CD4-positive, alpha-beta T cell treated with Interleukin-15 for 1 hour (primary cell): ENCODE data around the gene GMDS.

Experiments
- DNase-seq: peaks from one replicate; pipeline ENCODE4 v3.0.0-alpha.2; 2020

GMDS gene

GRCh38 chr6:2033544-2033943, 211.9 kb downstream of the GMDS start:
- DNase-seq: no peak

- no peak for DNase-seq
These were observed 214.6 kb downstream of the GMDS start for GRCh38 chr6:2030682-2031244.

GRCh38 chr6:2029952-2030351, 215.5 kb downstream of the GMDS start:
- no peak for DNase-seq

GRCh38 chr6:2029130-2029794, 216.1 kb downstream of the GMDS start:
- DNase-seq: no peak

- no peak for DNase-seq
These were observed 216.9 kb downstream of the GMDS start for GRCh38 chr6:2028457-2029038.

- DNase-seq: no peak
These were observed 219.3 kb downstream of the GMDS start for GRCh38 chr6:2026133-2026532.

- DNase-seq: no peak
These were observed 223.7 kb downstream of the GMDS start for GRCh38 chr6:2021713-2022125.

- no peak for DNase-seq
These were observed 224.5 kb downstream of the GMDS start for GRCh38 chr6:2020909-2021308.

- DNase-seq: no peak
These were observed 226.4 kb downstream of the GMDS start for GRCh38 chr6:2019051-2019450.

- no peak for DNase-seq
These were observed 229.4 kb downstream of the GMDS start for GRCh38 chr6:2016040-2016439.

- no peak for DNase-seq
These were observed 236.9 kb downstream of the GMDS start for GRCh38 chr6:2008383-2008976.

- no peak for DNase-seq
These were observed 238.2 kb downstream of the GMDS start for GRCh38 chr6:2007165-2007564.

- DNase-seq: no peak
These were observed 240.5 kb downstream of the GMDS start for GRCh38 chr6:2004888-2005287.

- DNase-seq: no peak
These were observed 244.4 kb downstream of the GMDS start for GRCh38 chr6:2000962-2001361.

- no peak for DNase-seq
These were observed 247.7 kb downstream of the GMDS start for GRCh38 chr6:1997702-1998101.

- DNase-seq: no peak
These were observed 249.8 kb downstream of the GMDS start for GRCh38 chr6:1995636-1996035.

- no peak for DNase-seq
These were observed 252.4 kb downstream of the GMDS start for GRCh38 chr6:1993042-1993441.

GRCh38 chr6:1991332-1991878, 254.0 kb downstream of the GMDS start:
- DNase-seq: no peak

- DNase-seq: no peak
These were observed 256.6 kb downstream of the GMDS start for GRCh38 chr6:1988843-1989242.

GRCh38 chr6:1987640-1988039, 257.8 kb downstream of the GMDS start:
- no peak for DNase-seq

- no peak for DNase-seq
These were observed 258.8 kb downstream of the GMDS start for GRCh38 chr6:1986454-1987243.

GRCh38 chr6:1984346-1984994, 260.9 kb downstream of the GMDS start:
- no peak for DNase-seq

- no peak for DNase-seq
These were observed 261.6 kb downstream of the GMDS start for GRCh38 chr6:1983850-1984249.
